GOT3 (cell line): ENCODE measurements around the gene RALA.

Experiments used
- DNase-seq: peaks from one replicate; lab custom pipeline; 2025; ENCODE audit warnings: mixed read lengths; lab: John Stamatoyannopoulos, UW

RALA gene

GRCh38 chr7:39613577-39613976 is 9.8 kb upstream of the RALA start:
- DNase-seq: no peak

GRCh38 chr7:39614299-39614698 is 9.1 kb upstream of the RALA start:
- no peak for DNase-seq

GRCh38 chr7:39615350-39615975 is 7.9 kb upstream of the RALA start:
- no peak for DNase-seq

- no peak for DNase-seq
These were observed 7.2 kb upstream of the RALA start for GRCh38 chr7:39616138-39616537.

GRCh38 chr7:39617005-39617404 is 6.4 kb upstream of the RALA start:
- DNase-seq: no peak

DNA sequence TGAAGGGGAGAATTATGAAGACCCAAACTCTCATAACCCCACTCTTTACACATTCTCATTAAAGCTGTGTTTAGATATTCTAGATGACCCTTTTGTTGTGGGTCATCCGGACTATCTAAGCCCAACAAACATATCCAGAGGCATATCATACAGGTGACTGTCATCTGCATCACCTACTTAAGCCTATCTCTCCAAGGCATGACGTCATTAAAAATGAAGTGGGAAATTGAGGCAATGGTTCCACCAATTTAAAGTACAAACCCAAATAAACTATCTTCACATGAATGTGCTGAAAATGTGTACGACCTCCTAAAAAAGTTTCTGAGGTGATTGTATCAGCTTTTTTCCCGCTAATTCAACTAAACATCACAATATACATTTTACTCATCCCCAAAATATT is 4.5 kb upstream of the RALA start:
- DNase-seq: no peak

GRCh38 chr7:39620486-39620885 is 2.9 kb upstream of the RALA start:
- DNase-seq: no peak

GRCh38 chr7:39621261-39621660 is 2.1 kb upstream of the RALA start:
- DNase-seq: no peak

GRCh38 chr7:39621784-39622411 is 1.5 kb upstream of the RALA start:
- DNase-seq: no peak

GRCh38 chr7:39622609-39623008 is 763 bp upstream of the RALA start:
- no peak for DNase-seq

DNA sequence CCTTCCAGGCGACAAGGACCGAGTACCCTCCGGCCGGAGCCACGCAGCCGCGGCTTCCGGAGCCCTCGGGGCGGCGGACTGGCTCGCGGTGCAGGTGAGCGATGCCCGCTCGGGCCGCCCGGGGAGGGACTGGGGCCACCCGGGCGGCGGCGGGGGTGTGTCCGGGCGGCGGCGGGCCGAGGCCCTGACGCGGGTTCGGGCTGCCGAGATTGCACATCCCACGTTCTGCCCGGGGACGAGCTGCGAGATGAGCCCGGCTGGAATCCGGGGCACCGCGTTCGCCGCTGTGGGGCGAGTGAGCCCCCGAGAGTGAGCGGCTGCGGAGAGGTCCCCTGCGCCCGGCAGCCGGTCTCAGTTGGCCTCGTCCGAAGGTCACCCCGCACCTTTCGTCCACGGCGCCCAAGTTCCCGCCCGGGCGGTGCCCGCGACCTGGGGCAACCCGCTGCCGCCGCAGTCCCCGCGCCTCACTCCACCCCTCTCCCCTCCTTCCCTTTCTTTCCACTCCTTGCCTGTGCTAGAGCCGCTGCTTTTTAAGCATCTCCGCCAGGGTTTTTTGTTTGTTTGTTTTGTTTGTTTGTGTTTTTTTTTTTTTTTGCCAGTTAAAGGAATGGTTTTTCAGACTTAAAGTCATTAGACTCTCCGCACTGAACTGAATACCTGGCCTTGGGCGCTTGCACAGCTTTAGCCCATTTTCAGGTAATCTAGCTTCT is 515 bp downstream of the RALA start:
- DNase-seq: no peak

- DNase-seq: no peak
These were observed 1.1 kb downstream of the RALA start for GRCh38 chr7:39624442-39624807.

DNA sequence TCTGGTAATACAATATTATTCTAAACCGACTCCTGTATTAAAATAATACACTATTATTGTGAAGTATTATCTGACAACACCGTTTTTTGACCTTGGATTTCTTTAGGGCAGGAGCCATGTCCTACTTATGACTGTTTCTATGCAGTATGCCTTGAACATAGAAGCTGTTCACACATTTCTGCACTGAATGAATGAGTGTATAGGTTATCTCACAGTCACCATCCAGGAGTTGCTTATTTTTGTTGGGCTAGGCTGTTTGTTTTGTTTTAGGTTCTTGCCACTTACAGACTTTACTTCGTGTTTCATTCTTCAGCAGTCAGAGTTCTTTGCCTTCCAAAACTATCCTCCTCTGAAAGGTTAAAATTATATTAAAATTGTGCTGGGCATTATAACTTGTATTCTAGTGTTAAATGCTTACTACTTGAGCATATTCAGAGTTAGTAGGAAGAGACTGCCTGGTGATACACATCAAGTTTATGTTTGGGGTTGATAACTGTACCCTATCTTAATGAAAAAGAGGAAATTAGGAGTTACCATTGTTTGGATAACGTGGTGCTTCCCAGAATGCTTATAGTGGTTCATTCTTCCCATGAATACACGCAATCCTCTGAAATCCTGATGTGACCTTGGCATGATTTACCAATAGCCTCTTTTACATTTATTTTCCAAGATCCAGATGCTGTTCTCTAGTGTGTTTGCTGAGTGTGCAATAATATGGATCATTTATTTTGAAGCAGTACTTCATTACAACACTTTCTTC is 1.7 kb downstream of the RALA start:
- DNase-seq: no peak

DNA sequence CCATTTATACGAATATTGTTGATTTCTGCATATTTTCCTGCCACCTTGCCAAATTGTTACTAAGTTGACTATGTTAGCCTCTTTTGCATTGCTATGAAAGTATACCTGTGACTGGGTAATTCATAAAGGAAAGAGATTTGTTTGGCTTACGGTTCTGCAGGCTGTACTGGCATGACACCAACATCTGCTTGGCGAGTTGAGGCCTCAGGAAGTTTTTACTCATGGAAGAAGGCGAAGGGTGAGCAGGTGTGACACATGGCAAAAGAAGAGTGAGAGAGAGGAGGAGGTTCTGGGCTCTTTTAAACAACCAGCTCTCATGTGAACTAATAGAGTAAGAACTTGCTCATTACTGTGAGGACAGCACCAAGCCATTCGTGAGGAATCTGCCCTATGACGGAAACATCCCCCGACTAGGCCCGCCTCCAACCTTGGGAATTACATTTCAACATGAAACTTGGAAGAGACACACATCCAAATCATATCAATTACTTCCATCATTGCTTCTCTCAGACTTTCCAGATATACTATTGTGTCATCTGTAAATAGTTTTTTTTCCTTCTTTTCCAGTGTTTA is 8.4 kb downstream of the RALA start:
- DNase-seq: no peak

GRCh38 chr7:39633563-39634477 is 10.4 kb downstream of the RALA start:
- DNase-seq: no peak

DNA sequence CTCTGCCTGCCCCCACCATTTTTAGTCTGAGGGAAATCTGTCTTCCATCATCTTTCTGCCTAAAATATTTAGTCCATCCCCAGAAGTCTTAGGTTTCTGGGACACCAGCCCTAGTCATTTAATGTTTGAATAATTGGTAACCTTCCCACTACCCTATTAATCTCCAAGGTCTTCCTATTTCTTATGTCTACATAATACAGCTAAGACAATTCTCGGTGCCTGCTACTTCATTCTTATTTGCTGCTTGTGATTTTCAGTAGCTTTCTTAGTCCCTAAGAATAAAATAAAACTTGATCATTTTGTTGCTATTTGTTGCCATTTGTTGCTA is 11.1 kb downstream of the RALA start:
- DNase-seq: no peak

GRCh38 chr7:39637400-39637799 is 14.0 kb downstream of the RALA start:
- no peak for DNase-seq

- no peak for DNase-seq
These were observed 14.7 kb downstream of the RALA start for GRCh38 chr7:39637963-39638485.

- no peak for DNase-seq
These were observed 19.5 kb downstream of the RALA start for GRCh38 chr7:39642896-39643295.

DNA sequence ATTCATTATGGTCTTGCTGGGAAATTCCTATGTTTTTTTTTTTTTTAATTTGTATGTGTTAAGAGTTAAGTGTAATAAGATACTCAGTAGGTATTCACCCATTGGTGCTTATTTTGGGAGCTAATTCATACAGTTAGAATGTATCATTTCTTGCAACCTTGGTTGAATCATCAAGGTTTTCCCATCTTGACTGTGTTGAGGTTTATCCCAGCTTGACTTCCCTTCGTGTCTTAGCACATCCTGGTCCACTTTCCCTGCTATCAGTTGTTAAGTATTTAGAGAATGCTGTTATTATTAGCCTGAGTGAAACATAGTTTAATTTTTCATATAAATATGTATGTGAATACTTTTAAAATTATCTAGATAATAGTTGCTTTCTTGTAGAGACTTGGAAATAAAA is 20.8 kb downstream of the RALA start:
- no peak for DNase-seq
